ENCODE measurements around the gene PWWP2A. TPM values are rescaled to one million over a fixed set of nuclear protein-coding genes. Genes with fewer than 3 reads are reported as not detected.
"Not testable (repeated sequence)": the region's sequence is repeated elsewhere in the genome, so short reads cannot be mapped to it uniquely, and the experiment has no call there.

Gene PWWP2A
- total and polyA plus RNA-seq, 10 donors = 8.5 to 36.7 (median 25.8) TPM

DNA sequence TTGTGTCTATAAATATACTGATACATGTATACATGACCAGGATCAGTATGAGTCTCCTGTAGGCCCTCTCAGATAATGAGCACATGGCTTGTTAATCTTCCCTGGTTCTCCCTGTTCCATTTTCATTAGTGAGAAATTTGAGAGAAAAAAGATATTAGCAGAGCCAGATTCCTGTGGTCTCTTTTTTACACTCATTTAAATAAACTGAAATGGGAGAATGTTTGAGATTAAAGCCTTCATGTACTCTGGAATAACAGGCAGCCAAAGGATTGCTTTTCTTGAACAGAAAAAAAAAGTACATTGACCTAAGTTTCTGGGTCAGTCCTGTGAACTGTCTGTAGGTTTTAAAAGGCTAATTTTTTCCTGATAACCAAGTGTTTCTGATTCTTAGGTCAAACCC lies 44.2 kb downstream of the PWWP2A start:
- intact Hi-C loops (cut with DNase I; ENCODE audit: low total_unique reads) = no loop called here
- Histone ChIP-seq H3K36me3 (peaks cover 0 to 51% (median 10%) of the 10 kb centered on the region in 6 donors), H3K27me3 (replicated peaks in 1 of 7) (no peaks in the 10 kb centered on the region), H3K9me3 (no peaks in the 10 kb centered on the region), H3K4me3 (no peak overlapping the region), H3K4me1 (peaks cover 6 to 21% (median 19%) of the 10 kb centered on the region in 6 donors), H3K27ac (no peak overlapping the region)
- DNase-seq = no peak
- no peak for TF ChIP-seq POLR2AphosphoS5 (IDR thresholded peaks at IDR 0.05)
- no peak for TF ChIP-seq CTCF (IDR thresholded peaks at IDR 0.05 in 8 of 11, conservative IDR thresholded peaks at IDR 0.05 in 3 of 11)
- no peak for TF ChIP-seq POLR2A (IDR thresholded peaks at IDR 0.05)

GRCh38 chr5:160071916-160072315 lies 47.3 kb downstream of the PWWP2A start:
- H3K9me3 ChIP-seq = no peaks in the 10 kb centered on the region
- no peak overlapping the region for H3K4me3 ChIP-seq
- intact Hi-C loops (cut with DNase I; ENCODE audit: low total_unique reads) = no loop called here
- H3K4me1 ChIP-seq = peaks cover 6 to 21% (median 19%) of the 10 kb centered on the region in 6 donors
- TF ChIP-seq CTCF (IDR thresholded peaks at IDR 0.05 in 8 of 11, conservative IDR thresholded peaks at IDR 0.05 in 3 of 11) = no peak
- no peak for TF ChIP-seq POLR2A (IDR thresholded peaks at IDR 0.05)
- no peak for TF ChIP-seq POLR2AphosphoS5 (IDR thresholded peaks at IDR 0.05)
- DNase-seq = no peak
- 19 to 41% (median 34%) methylated on average over 2 of the region's 2 CpGs for WGBS, 5 donors
- peak overlapping the region in 6 of 8 donors; percentile 19 to 40 (median 25) for H3K27ac ChIP-seq
- H3K27me3 ChIP-seq (replicated peaks in 1 of 7) = no peaks in the 10 kb centered on the region
- H3K36me3 ChIP-seq = peaks cover 0 to 50% (median 7%) of the 10 kb centered on the region in 6 donors

- Histone ChIP-seq H3K27me3 (replicated peaks in 1 of 7) (no peaks in the 10 kb centered on the region), H3K9me3 (no peaks in the 10 kb centered on the region), H3K4me1 (peaks cover 6 to 21% (median 19%) of the 10 kb centered on the region in 6 donors), H3K27ac (peak overlapping the region in 6 of 8 donors; percentile 19 to 40 (median 25)), H3K36me3 (peaks cover 0 to 50% (median 10%) of the 10 kb centered on the region in 6 donors), H3K4me3 (no peak overlapping the region)
- WGBS, 5 donors = 15 to 31% (median 21%) methylated on average over 8 of the region's 8 CpGs
- intact Hi-C loops (cut with DNase I; ENCODE audit: low total_unique reads) = no loop called here
- TF ChIP-seq CTCF (IDR thresholded peaks at IDR 0.05 in 8 of 11, conservative IDR thresholded peaks at IDR 0.05 in 3 of 11) (no peak), POLR2AphosphoS5 (IDR thresholded peaks at IDR 0.05) (peak in 2 of 3 donors; percentile 60 to 70), POLR2A (IDR thresholded peaks at IDR 0.05) (no peak)
- DNase-seq = no peak
These were observed 47.7 kb downstream of the PWWP2A start for GRCh38 chr5:160071516-160071915.

DNA sequence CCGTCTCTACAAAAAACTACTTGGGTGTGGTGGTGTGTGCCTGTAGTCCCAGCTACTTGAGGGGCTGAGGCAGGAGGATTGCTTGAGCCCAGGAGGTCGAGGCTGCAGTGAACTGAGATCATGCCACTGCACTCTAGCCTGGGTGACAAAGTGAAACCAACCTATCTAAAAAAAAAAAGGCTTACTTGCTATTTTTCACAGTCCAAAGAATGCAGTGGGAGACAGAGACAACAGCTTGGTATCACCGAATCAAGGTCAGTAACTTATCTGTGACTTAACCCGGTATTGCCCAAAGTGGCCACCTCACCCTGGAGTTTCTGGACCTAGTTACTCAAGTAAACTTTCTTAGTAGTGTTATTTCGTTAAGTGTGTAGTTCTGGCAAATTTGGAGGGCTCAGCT lies 50.1 kb downstream of the PWWP2A start:
- Histone ChIP-seq H3K36me3 (peaks cover 0 to 61% (median 27%) of the 10 kb centered on the region in 6 donors), H3K4me1 (peaks cover 6 to 21% (median 19%) of the 10 kb centered on the region in 6 donors)
- WGBS, 5 donors = 88 to 92% (median 88%) methylated on average over 5 of the region's 5 CpGs
- H3K27me3 ChIP-seq (replicated peaks in 1 of 7); DNase-seq; intact Hi-C loops (cut with DNase I; ENCODE audit: low total_unique reads); H3K4me3 ChIP-seq; H3K9me3 ChIP-seq; H3K27ac ChIP-seq: not testable (repeated sequence)
